HCT116 (cell line): ENCODE measurements around the gene EGLN3. TPM values are rescaled to one million over a fixed set of nuclear protein-coding genes. Genes with fewer than 3 reads are reported as not detected.

ENCODE experiments used
- ATAC-seq: fragments of 200-7000 bp; cut with Tn5 transposase; 2 replicates; pipeline ENCODE4 v1.9.1; 2020; ENCODE audit warnings: mild to moderate bottlenecking, moderate library complexity
- BruUV-seq: library from RNA; stranded (reverse); fragments of 400-500 nt; replicated peaks from 2 replicates; lab custom pipeline; 2021; lab: Mats Ljungman, UMichigan
- CTCF ChIA-PET: fragments of 300-600 bp; sonication (Branson Sonifier 250); formaldehyde crosslinking; loops from one replicate; lab custom pipeline; 2021; ENCODE audit warnings: antibody characterized with exemption; lab: Charles Lee
- POLR2A ChIA-PET: fragments of 300-600, 350-600 bp; sonication (Branson Sonifier 250); formaldehyde crosslinking; loops from one replicate; lab custom pipeline; 2021; ENCODE audit warnings: antibody characterized with exemption; lab: Charles Lee
- RAD21 ChIA-PET, 2 experiments: fragments of 300-600 bp; sonication (Branson Sonifier 250); formaldehyde crosslinking; loops; one replicate each; lab custom pipeline; 2023; ENCODE audit warnings: low total read pairs in 2 of 2; ENCODE audit not compliant: uncharacterized antibody in 2 of 2, unreplicated experiment in 2 of 2, low non-redundant PET in 1 of 2; lab: Charles Lee
- DNase-seq: peaks from one replicate; pipeline ENCODE4 v3.0.0-alpha.2; 2010; ENCODE audit warnings: low read depth, low spot score
- H2AFZ ChIP-seq: fragments of 200-600 bp; shearing (Covaris generic), sonication (generic); 2 replicates; pipeline ENCODE4 v1.6.1; 2017; ENCODE audit warnings: low read depth, mixed run types, mixed read lengths, antibody characterized with exemption, low read length; ENCODE audit not compliant: poor library complexity, severe bottlenecking
- H3K27ac ChIP-seq: 2 replicates; pipeline ENCODE4 v1.5.1; 2012; ENCODE audit warnings: low read depth, low read length
- H3K27me3 ChIP-seq: fragments of 200-600 bp; sonication (generic); 2 replicates; pipeline ENCODE4 v1.6.1; 2016; ENCODE audit warnings: mixed run types, low read length, mixed read lengths; ENCODE audit not compliant: insufficient read depth
- H3K36me3 ChIP-seq, 2 experiments: fragments of 200-500 bp in 1 of 2; fragments of 200-600 bp in 1 of 2; sonication (Bioruptor generic) in 1 of 2; sonication (generic) in 1 of 2; 2 replicates each; pipeline versions ENCODE4 v1.5.1 to v1.6.1; 2014 to 2016; ENCODE audit warnings: low read length in 2 of 2, inconsistent platforms in 1 of 2, mixed read lengths in 1 of 2, mixed run types in 1 of 2; ENCODE audit not compliant: insufficient read depth in 2 of 2, control insufficient read depth in 1 of 2
- H3K4me1 ChIP-seq, 2 experiments: fragments of 200-600 bp in 1 of 2; sonication (generic) in 1 of 2; 2 replicates each; pipeline versions ENCODE4 v1.5.1 to v1.6.1; 2012 to 2017; ENCODE audit warnings: low read length in 2 of 2, inconsistent platforms in 1 of 2, mild to moderate bottlenecking in 1 of 2, mixed read lengths in 1 of 2, mixed run types in 1 of 2, moderate library complexity in 1 of 2; ENCODE audit not compliant: insufficient read depth in 2 of 2, control insufficient read depth in 1 of 2
- H3K4me2 ChIP-seq: fragments of 200-600 bp; sonication (generic); 2 replicates; pipeline ENCODE4 v1.6.1; 2017; ENCODE audit warnings: mixed run types, low read length, mixed read lengths
- H3K4me3 ChIP-seq, 2 experiments: fragments of 200-600 bp in 1 of 2; sonication (generic) in 1 of 2; replicated peaks in 1 of 2; 2 replicates each; pipeline ENCODE4 v1.5.1; 2011 to 2016; ENCODE audit warnings: low read length in 2 of 2, control low read depth in 1 of 2, low read depth in 1 of 2, mild to moderate bottlenecking in 1 of 2, mixed read lengths in 1 of 2, mixed run types in 1 of 2
- H3K79me2 ChIP-seq: fragments of 200-600 bp; sonication (generic); 2 replicates; pipeline ENCODE4 v1.6.1; 2017; ENCODE audit warnings: mild to moderate bottlenecking, mixed run types, low read length, moderate library complexity, mixed read lengths; ENCODE audit not compliant: insufficient read depth
- H3K9ac ChIP-seq: fragments of 200-600 bp; sonication (generic); 2 replicates; pipeline ENCODE4 v1.6.1; 2016; ENCODE audit warnings: low read length, mixed read lengths
- H3K9me2 ChIP-seq: fragments of 200-600 bp; sonication (generic), shearing (Covaris generic); 2 replicates; pipeline ENCODE4 v1.6.1; 2017; ENCODE audit warnings: mixed run types, mild to moderate bottlenecking, moderate library complexity; ENCODE audit not compliant: insufficient read depth
- H3K9me3 ChIP-seq, 2 experiments: fragments of 200-500 bp in 1 of 2; fragments of 200-600 bp in 1 of 2; sonication (Bioruptor generic) in 1 of 2; sonication (generic) in 1 of 2; 2 replicates each; pipeline ENCODE4 v1.6.1; 2014 to 2017; ENCODE audit warnings: low read length in 2 of 2, mixed read lengths in 2 of 2, inconsistent platforms in 1 of 2, low read depth in 1 of 2, mild to moderate bottlenecking in 1 of 2, mixed run types in 1 of 2, moderate library complexity in 1 of 2; ENCODE audit not compliant: control insufficient read depth in 1 of 2, insufficient read depth in 1 of 2
- H4K20me1 ChIP-seq: fragments of 200-600 bp; sonication (generic), shearing (Covaris generic); 2 replicates; pipeline ENCODE4 v1.6.1; 2017; ENCODE audit warnings: mixed run types, mild to moderate bottlenecking, moderate library complexity; ENCODE audit not compliant: insufficient read depth
- ATF3 ChIP-seq: IDR thresholded peaks from 2 replicates; pipeline ENCODE4 v1.6.1; 2012
- CBX3 ChIP-seq: IDR thresholded peaks from 2 replicates; pipeline ENCODE4 v1.6.1; 2012; ENCODE audit warnings: low read depth
- CTCF ChIP-seq, 3 experiments: fragments of 200-600 bp in 1 of 3; sonication (generic) in 1 of 3; IDR thresholded peaks in 2 of 3; conservative IDR thresholded peaks in 1 of 3; 2 replicates each; pipeline ENCODE4 v1.5.1; 2012 to 2017; ENCODE audit warnings: low read depth in 2 of 3, low read length in 2 of 3, antibody characterized with exemption in 1 of 3, borderline replicate concordance in 1 of 3, control low read depth in 1 of 3, mild to moderate bottlenecking in 1 of 3, mixed read lengths in 1 of 3, mixed run types in 1 of 3, moderate library complexity in 1 of 3; ENCODE audit not compliant: insufficient read depth in 1 of 3
- EGR1 ChIP-seq: IDR thresholded peaks from 2 replicates; pipeline ENCODE4 v1.6.1; 2012; ENCODE audit warnings: low read depth
- ELF1 ChIP-seq: IDR thresholded peaks from 2 replicates; pipeline ENCODE4 v1.6.1; 2012; ENCODE audit warnings: low read depth, borderline replicate concordance
- EZH2 ChIP-seq: fragments of 200-600 bp; sonication (generic); IDR thresholded peaks from 2 replicates; pipeline ENCODE4 v1.6.1; 2017; ENCODE audit warnings: antibody characterized with exemption, mixed run types
- EZH2phosphoT487 ChIP-seq: fragments of 200-600 bp; IDR thresholded peaks from 2 replicates; pipeline ENCODE4 v1.6.1; 2018; ENCODE audit warnings: antibody characterized with exemption, borderline replicate concordance
- FOSL1 ChIP-seq: IDR thresholded peaks from 2 replicates; pipeline ENCODE4 v1.6.1; 2012; ENCODE audit warnings: low read depth
- POLR2AphosphoS5 ChIP-seq: IDR thresholded peaks from 2 replicates; pipeline ENCODE4 v1.6.1; 2011; ENCODE audit warnings: mild to moderate bottlenecking, low read depth, low read length, moderate library complexity
- RAD21 ChIP-seq: IDR thresholded peaks from 2 replicates; pipeline ENCODE4 v1.6.1; 2012; ENCODE audit warnings: low read depth, mild to moderate bottlenecking
- REST ChIP-seq: IDR thresholded peaks from 2 replicates; pipeline ENCODE4 v1.6.1; 2012; ENCODE audit warnings: low read depth
- SIN3A ChIP-seq: IDR thresholded peaks from 2 replicates; pipeline ENCODE4 v1.6.1; 2012; ENCODE audit warnings: low read depth
- SRF ChIP-seq: IDR thresholded peaks from 2 replicates; pipeline ENCODE4 v1.6.1; 2012; ENCODE audit warnings: low read depth
- TCF7L2 ChIP-seq: IDR thresholded peaks from 2 replicates; pipeline ENCODE4 v1.7.0; 2011; ENCODE audit warnings: borderline replicate concordance, inconsistent platforms; ENCODE audit not compliant: insufficient read depth, insufficient read length; ENCODE audit errors: extremely low read depth
- YY1 ChIP-seq: IDR thresholded peaks from 2 replicates; pipeline ENCODE4 v1.6.1; 2011; ENCODE audit warnings: low read length, low read depth, moderate library complexity, mild to moderate bottlenecking; ENCODE audit not compliant: insufficient replicate concordance; ENCODE audit errors: extremely low read depth
- ZBTB33 ChIP-seq: IDR thresholded peaks from 2 replicates; pipeline ENCODE4 v1.6.1; 2011; ENCODE audit warnings: mild to moderate bottlenecking, low read length, moderate library complexity; ENCODE audit not compliant: insufficient replicate concordance; ENCODE audit errors: extremely low read depth
- ZNF274 ChIP-seq: fragments of 200-500 bp; sonication (Bioruptor generic); IDR thresholded peaks from 2 replicates; pipeline ENCODE4 v1.6.1; 2014; ENCODE audit warnings: mild to moderate bottlenecking, low read depth, low read length, inconsistent platforms
- intact Hi-C: fragments of 100-400 bp; cut with micrococcal nuclease; formaldehyde crosslinking; loops from 2 replicates; pipeline ENCODE4 v1.10.0; 2022
- total RNA-seq: library from RNA; stranded (reverse); gene quantifications from one replicate; pipeline ENCODE4 v1.2.1, GENCODE V29; 2021; ENCODE audit not compliant: unreplicated experiment

Gene EGLN3
- total RNA-seq, 1 experiment from 2014 or later, result 13.6 TPM

GRCh38 chr14:33964599-33965317, 13.9 kb upstream of the EGLN3 start:
- H3K4me2 ChIP-seq, result no peak overlapping the region
- H2AFZ ChIP-seq, result no peak overlapping the region
- H3K4me1 ChIP-seq, result no peaks in the 10 kb centered on the region
- H3K27ac ChIP-seq, result no peak overlapping the region
- POLR2A ChIA-PET, result no interaction called here
- no peaks in the 10 kb centered on the region for H4K20me1 ChIP-seq
- no peaks in the 10 kb centered on the region for H3K79me2 ChIP-seq
- no peak for DNase-seq
- no peak; the same call in 1 of the 2 replicates for ATAC-seq
- CTCF ChIA-PET, result interaction anchor here (1.5 kb wide), 1 partner anchor 133 kb away, joined by 10 read pairs; no protein-coding TSS in a partner anchor
- no TSS peak for BruUV-seq
- TF ChIP-seq ATF3, result no peak
- TF ChIP-seq ZNF274, result no peak
- TF ChIP-seq ELF1, result no peak
- no peak for TF ChIP-seq TCF7L2
- 0 out of 6 replicates have a peak, but pooled peaks of 1 of the 3 experiments have one; percentile 7 for TF ChIP-seq CTCF (IDR thresholded peaks at IDR 0.05 in 2 of 3, conservative IDR thresholded peaks at IDR 0.05 in 1 of 3; ENCODE audit: borderline replicate concordance in 1 of 3, insufficient read depth in 1 of 3, low read depth in 2 of 3, low read length in 2 of 3)
- TF ChIP-seq EZH2, result no peak
- TF ChIP-seq CBX3, result no peak
- no peak for TF ChIP-seq ZBTB33
- TF ChIP-seq EGR1, result no peak
- peak; percentile 42; the same call in 1 of the 2 replicates for TF ChIP-seq RAD21
- TF ChIP-seq SRF, result no peak
- no peak for TF ChIP-seq POLR2AphosphoS5
- TF ChIP-seq EZH2phosphoT487, result no peak
- no peak for TF ChIP-seq FOSL1
- no peak for TF ChIP-seq YY1
- TF ChIP-seq REST, result no peak
- TF ChIP-seq SIN3A, result no peak
- intact Hi-C loops, result no loop called here
- H3K9ac ChIP-seq, result no peak overlapping the region
- no peak overlapping the region for H3K4me3 ChIP-seq
- H3K9me2 ChIP-seq, result no peaks in the 10 kb centered on the region
- H3K9me3 ChIP-seq, result no peaks in the 10 kb centered on the region
- H3K27me3 ChIP-seq, result no peaks in the 10 kb centered on the region
- H3K36me3 ChIP-seq, result no peaks in the 10 kb centered on the region
- RAD21 ChIA-PET, result interaction anchor here in 1 of 2 experiments (1.8 kb wide), 1 partner anchor 134 kb away, joined by 4 read pairs; no protein-coding TSS in a partner anchor
